GM23338 (cell line): ENCODE data around the gene PITPNC1. TPM values are rescaled to one million over a fixed set of nuclear protein-coding genes. Genes with fewer than 3 reads are reported as not detected.

Experiments
- ATAC-seq: fragments of 200-7000 bp; cut with Tn5 transposase; 3 replicates; pipeline ENCODE4 v1.9.1; 2020
- DNase-seq: peaks from one replicate; pipeline ENCODE4 v3.0.0-alpha.2; 2015; ENCODE audit warnings: low spot score
- H2AFZ ChIP-seq: fragments of 200-600 bp; sonication (generic); 2 replicates; pipeline ENCODE4 v1.8.0; 2016; ENCODE audit warnings: antibody characterized with exemption, mild to moderate bottlenecking, moderate library complexity
- H3F3A ChIP-seq: fragments of 200-600 bp; sonication (generic); replicated peaks from 2 replicates; pipeline ENCODE4 v1.8.0; 2017; ENCODE audit warnings: antibody characterized with exemption, mixed run types, low read depth
- H3K27ac ChIP-seq: fragments of 200-600 bp; sonication (generic); 2 replicates; pipeline ENCODE4 v1.6.1; 2016; ENCODE audit warnings: low read depth
- H3K27me3 ChIP-seq: fragments of 200-600 bp; sonication (generic); 2 replicates; pipeline ENCODE4 v1.8.0; 2016; ENCODE audit warnings: mild to moderate bottlenecking, mixed run types, moderate library complexity; ENCODE audit not compliant: insufficient read depth
- H3K36me3 ChIP-seq: fragments of 200-600 bp; sonication (generic); 2 replicates; pipeline ENCODE4 v1.8.0; 2016; ENCODE audit warnings: mild to moderate bottlenecking; ENCODE audit not compliant: insufficient read depth
- H3K4me1 ChIP-seq: fragments of 200-600 bp; sonication (generic); 2 replicates; pipeline ENCODE4 v1.8.0; 2016; ENCODE audit warnings: mild to moderate bottlenecking, moderate library complexity; ENCODE audit not compliant: insufficient read depth
- H3K4me2 ChIP-seq: fragments of 200-600 bp; sonication (generic); 2 replicates; pipeline ENCODE4 v1.7.1; 2017; ENCODE audit warnings: mixed run types
- H3K4me3 ChIP-seq: fragments of 200-600 bp; sonication (generic); 2 replicates; pipeline ENCODE4 v1.6.1; 2016; ENCODE audit warnings: mixed run types
- H3K79me2 ChIP-seq: fragments of 200-600 bp; sonication (generic); replicated peaks from 2 replicates; pipeline ENCODE4 v1.8.0; 2017; ENCODE audit warnings: mild to moderate bottlenecking; ENCODE audit not compliant: insufficient read depth
- H3K9me2 ChIP-seq: fragments of 200-600 bp; sonication (generic); 2 replicates; pipeline ENCODE4 v1.8.0; 2017; ENCODE audit not compliant: insufficient read depth
- H4K20me1 ChIP-seq: fragments of 200-600 bp; sonication (generic); replicated peaks from 2 replicates; pipeline ENCODE4 v1.8.0; 2017; ENCODE audit warnings: mild to moderate bottlenecking; ENCODE audit not compliant: insufficient read depth
- H3K27ac Mint-ChIP-seq: 2 replicates; pipeline ENCODE4 v1.8.0; 2020; ENCODE audit warnings: inconsistent platforms, mild to moderate bottlenecking, moderate library complexity, mixed read lengths
- H3K27me3 Mint-ChIP-seq: 3 replicates; pipeline ENCODE4 v1.8.0; 2022; ENCODE audit warnings: low read depth, mild to moderate bottlenecking, moderate library complexity, mixed read lengths, inconsistent platforms; ENCODE audit not compliant: insufficient read depth, poor library complexity
- H3K36me3 Mint-ChIP-seq: 3 replicates; pipeline ENCODE4 v1.8.0; 2021; ENCODE audit warnings: low read depth, mild to moderate bottlenecking, inconsistent platforms, moderate library complexity, mixed read lengths
- H3K4me1 Mint-ChIP-seq: 3 replicates; pipeline ENCODE4 v1.8.0; 2020; ENCODE audit warnings: mild to moderate bottlenecking, inconsistent platforms, mixed read lengths
- H3K4me3 Mint-ChIP-seq: 3 replicates; pipeline ENCODE4 v1.8.0; 2021; ENCODE audit warnings: moderate library complexity, mild to moderate bottlenecking, inconsistent platforms, mixed read lengths
- H3K9me3 Mint-ChIP-seq: 3 replicates; pipeline ENCODE4 v1.8.0; 2020; ENCODE audit warnings: moderate library complexity, mild to moderate bottlenecking, inconsistent platforms, mixed read lengths
- CREB1 ChIP-seq: fragments of 250-450 bp; sonication (Bioruptor Pico); IDR thresholded peaks from 2 replicates; pipeline ENCODE4 v1.5.0; 2020; ENCODE audit warnings: low read depth, mild to moderate bottlenecking, moderate library complexity
- EZH2 ChIP-seq: fragments of 200-600 bp; sonication (generic); IDR thresholded peaks from one replicate; pipeline ENCODE4 v1.8.0; 2017; ENCODE audit warnings: antibody characterized with exemption, mild to moderate bottlenecking, low read depth; ENCODE audit not compliant: unreplicated experiment
- EZH2phosphoT487 ChIP-seq: fragments of 200-600 bp; sonication (generic); IDR thresholded peaks from one replicate; pipeline ENCODE4 v1.8.1; 2018; ENCODE audit warnings: antibody characterized with exemption; ENCODE audit not compliant: unreplicated experiment
- JUNB ChIP-seq: IDR thresholded peaks from one replicate; pipeline ENCODE4 v1.6.1; 2016; ENCODE audit warnings: antibody characterized with exemption; ENCODE audit not compliant: unreplicated experiment
- NANOG ChIP-seq: IDR thresholded peaks from 2 replicates; pipeline ENCODE4 v1.6.1; 2016; ENCODE audit warnings: antibody characterized with exemption, borderline replicate concordance
- POLR2AphosphoS5 ChIP-seq: IDR thresholded peaks from 2 replicates; pipeline ENCODE4 v1.6.1; 2016; ENCODE audit warnings: antibody characterized with exemption, low read depth
- STAT1 ChIP-seq: IDR thresholded peaks from one replicate; pipeline ENCODE4 v1.6.1; 2016; ENCODE audit warnings: antibody characterized with exemption; ENCODE audit not compliant: unreplicated experiment
- ZNF114 ChIP-seq: fragments of 250-450 bp; sonication (Bioruptor Pico); IDR thresholded peaks from 2 replicates; pipeline ENCODE4 v1.5.0; 2020; ENCODE audit warnings: mild to moderate bottlenecking, moderate library complexity
- ZNF331 ChIP-seq: fragments of 250-450 bp; sonication (Bioruptor Pico); IDR thresholded peaks from 2 replicates; pipeline ENCODE4 v1.5.0; 2020; ENCODE audit warnings: low read depth, mild to moderate bottlenecking, moderate library complexity
- polyA plus RNA-seq: library from polyadenylated mRNA; unstranded; fragments of >200 nt; fragmentation: Nextera tagmentation; extraction: Ambion mirVana; gene quantifications from 2 replicates; pipeline ENCODE4 v1.2.1, GENCODE V29; 2016
- total RNA-seq: library from RNA; depleted of rRNA; stranded (reverse); fragments of >200 nt; shearing (Covaris generic); gene quantifications from 2 replicates; pipeline ENCODE4 v1.2.3, GENCODE V29; 2014
- TF ChIP-seq, protein P1 (sequence below): IDR thresholded peaks from 2 replicates; pipeline ENCODE4 v1.6.1; 2016; ENCODE audit warnings: antibody characterized with exemption
- TF ChIP-seq, protein P2 (sequence below): IDR thresholded peaks from one replicate; pipeline ENCODE4 v1.6.1; 2018; ENCODE audit warnings: antibody characterized with exemption; ENCODE audit not compliant: unreplicated experiment
- TF ChIP-seq, protein P3 (sequence below), 2 experiments: fragments of 200-600 bp in 1 of 2; sonication (generic) in 1 of 2; conservative IDR thresholded peaks; 2 replicates each; pipeline versions ENCODE4 v1.5.1 to v1.6.1; 2016 to 2017; ENCODE audit warnings: antibody characterized with exemption in 2 of 2, low read depth in 2 of 2, mild to moderate bottlenecking in 2 of 2, moderate library complexity in 1 of 2

The PITPNC1 gene
- total and polyA plus RNA-seq, 2 experiments from 2014 or later = 23.0 to 32.6 TPM

DNA sequence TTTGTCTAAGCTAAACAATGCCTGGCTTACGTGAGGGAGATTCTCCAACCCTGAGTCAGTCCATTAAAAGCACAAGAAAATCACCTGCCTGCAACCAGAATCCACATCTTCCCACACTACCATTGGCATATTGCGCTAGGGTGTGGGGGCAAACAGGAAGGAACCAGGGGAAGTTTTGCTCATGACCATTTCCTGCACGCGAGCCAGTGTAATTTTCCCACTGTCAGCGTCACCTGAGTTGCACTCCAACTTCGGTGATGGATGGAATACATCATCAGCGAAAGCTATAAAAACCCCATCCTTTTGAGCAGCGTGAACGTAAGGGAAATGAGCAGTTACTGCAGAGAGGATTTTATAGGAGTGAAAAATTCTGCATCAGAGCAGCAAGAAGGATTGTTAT, 172.7 kb downstream of the PITPNC1 start:
- Mint-ChIP-seq H3K36me3 (peaks cover 3% of the 10 kb centered on the region; the same call in 1 of the 3 replicates), H3K4me1 (peaks cover 23% of the 10 kb centered on the region), H3K4me3 (no peak overlapping the region), H3K27me3 (peaks cover 4% of the 10 kb centered on the region), H3K27ac (no peak overlapping the region), H3K9me3 (no peaks in the 10 kb centered on the region)
- 0 out of 2 replicates have a peak overlapping the region, but pooled peaks have one; percentile 23 for H3K4me2 ChIP-seq
- H3K27ac ChIP-seq = peak overlapping the region; percentile 84; the same call in 1 of the 2 replicates
- TF ChIP-seq, protein P1, sequence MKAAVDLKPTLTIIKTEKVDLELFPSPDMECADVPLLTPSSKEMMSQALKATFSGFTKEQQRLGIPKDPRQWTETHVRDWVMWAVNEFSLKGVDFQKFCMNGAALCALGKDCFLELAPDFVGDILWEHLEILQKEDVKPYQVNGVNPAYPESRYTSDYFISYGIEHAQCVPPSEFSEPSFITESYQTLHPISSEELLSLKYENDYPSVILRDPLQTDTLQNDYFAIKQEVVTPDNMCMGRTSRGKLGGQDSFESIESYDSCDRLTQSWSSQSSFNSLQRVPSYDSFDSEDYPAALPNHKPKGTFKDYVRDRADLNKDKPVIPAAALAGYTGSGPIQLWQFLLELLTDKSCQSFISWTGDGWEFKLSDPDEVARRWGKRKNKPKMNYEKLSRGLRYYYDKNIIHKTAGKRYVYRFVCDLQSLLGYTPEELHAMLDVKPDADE = no peak
- H2AFZ ChIP-seq = no peak overlapping the region
- peaks cover 16% of the 10 kb centered on the region for H3K4me1 ChIP-seq
- H3K4me3 ChIP-seq = no peak overlapping the region
- H3K9me2 ChIP-seq = no peaks in the 10 kb centered on the region
- H3K79me2 ChIP-seq = peaks cover 4% of the 10 kb centered on the region; the same call in 1 of the 2 replicates
- peaks cover 4% of the 10 kb centered on the region; the same call in 1 of the 2 replicates for H3K36me3 ChIP-seq
- ATAC-seq (no peak), DNase-seq (no peak)
- H4K20me1 ChIP-seq = 0 out of 2 replicates have a peak, but pooled peaks cover 5% of the 10 kb centered on the region
- 0 out of 2 replicates have a peak, but pooled peaks cover 3% of the 10 kb centered on the region for H3F3A ChIP-seq
- no peaks in the 10 kb centered on the region for H3K27me3 ChIP-seq

DNA sequence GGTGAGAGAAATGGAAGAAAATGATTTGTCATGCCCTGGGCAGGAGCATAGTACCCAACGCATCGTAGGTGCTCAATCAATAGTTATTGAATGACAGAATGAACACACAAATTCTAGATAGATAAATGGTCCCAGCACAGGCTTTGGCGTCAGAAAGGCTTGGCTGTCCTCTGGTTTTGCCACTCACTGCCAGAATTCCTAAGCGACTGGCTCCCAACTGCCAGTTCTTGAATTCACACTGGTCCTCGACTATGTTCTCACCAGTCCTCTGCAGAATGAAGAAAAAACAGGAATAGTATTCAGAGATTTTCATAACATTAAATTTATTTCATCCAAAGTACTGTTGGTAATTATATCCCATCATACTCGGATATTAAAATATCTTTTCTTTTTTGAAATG, 177.6 kb downstream of the PITPNC1 start:
- DNase-seq = no peak
- H3K9me3 Mint-ChIP-seq = no peaks in the 10 kb centered on the region
- H3K27me3 Mint-ChIP-seq = no peaks in the 10 kb centered on the region
- TF ChIP-seq, protein P2, sequence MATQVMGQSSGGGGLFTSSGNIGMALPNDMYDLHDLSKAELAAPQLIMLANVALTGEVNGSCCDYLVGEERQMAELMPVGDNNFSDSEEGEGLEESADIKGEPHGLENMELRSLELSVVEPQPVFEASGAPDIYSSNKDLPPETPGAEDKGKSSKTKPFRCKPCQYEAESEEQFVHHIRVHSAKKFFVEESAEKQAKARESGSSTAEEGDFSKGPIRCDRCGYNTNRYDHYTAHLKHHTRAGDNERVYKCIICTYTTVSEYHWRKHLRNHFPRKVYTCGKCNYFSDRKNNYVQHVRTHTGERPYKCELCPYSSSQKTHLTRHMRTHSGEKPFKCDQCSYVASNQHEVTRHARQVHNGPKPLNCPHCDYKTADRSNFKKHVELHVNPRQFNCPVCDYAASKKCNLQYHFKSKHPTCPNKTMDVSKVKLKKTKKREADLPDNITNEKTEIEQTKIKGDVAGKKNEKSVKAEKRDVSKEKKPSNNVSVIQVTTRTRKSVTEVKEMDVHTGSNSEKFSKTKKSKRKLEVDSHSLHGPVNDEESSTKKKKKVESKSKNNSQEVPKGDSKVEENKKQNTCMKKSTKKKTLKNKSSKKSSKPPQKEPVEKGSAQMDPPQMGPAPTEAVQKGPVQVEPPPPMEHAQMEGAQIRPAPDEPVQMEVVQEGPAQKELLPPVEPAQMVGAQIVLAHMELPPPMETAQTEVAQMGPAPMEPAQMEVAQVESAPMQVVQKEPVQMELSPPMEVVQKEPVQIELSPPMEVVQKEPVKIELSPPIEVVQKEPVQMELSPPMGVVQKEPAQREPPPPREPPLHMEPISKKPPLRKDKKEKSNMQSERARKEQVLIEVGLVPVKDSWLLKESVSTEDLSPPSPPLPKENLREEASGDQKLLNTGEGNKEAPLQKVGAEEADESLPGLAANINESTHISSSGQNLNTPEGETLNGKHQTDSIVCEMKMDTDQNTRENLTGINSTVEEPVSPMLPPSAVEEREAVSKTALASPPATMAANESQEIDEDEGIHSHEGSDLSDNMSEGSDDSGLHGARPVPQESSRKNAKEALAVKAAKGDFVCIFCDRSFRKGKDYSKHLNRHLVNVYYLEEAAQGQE = no peak
- TF ChIP-seq ZNF114 (no peak), EZH2phosphoT487 (no peak), STAT1 (no peak), CREB1 (no peak), JUNB (no peak), EZH2 (no peak), NANOG (no peak), POLR2AphosphoS5 (no peak), ZNF331 (CRISPR knock-in tag) (no peak)
- TF ChIP-seq, protein P3, sequence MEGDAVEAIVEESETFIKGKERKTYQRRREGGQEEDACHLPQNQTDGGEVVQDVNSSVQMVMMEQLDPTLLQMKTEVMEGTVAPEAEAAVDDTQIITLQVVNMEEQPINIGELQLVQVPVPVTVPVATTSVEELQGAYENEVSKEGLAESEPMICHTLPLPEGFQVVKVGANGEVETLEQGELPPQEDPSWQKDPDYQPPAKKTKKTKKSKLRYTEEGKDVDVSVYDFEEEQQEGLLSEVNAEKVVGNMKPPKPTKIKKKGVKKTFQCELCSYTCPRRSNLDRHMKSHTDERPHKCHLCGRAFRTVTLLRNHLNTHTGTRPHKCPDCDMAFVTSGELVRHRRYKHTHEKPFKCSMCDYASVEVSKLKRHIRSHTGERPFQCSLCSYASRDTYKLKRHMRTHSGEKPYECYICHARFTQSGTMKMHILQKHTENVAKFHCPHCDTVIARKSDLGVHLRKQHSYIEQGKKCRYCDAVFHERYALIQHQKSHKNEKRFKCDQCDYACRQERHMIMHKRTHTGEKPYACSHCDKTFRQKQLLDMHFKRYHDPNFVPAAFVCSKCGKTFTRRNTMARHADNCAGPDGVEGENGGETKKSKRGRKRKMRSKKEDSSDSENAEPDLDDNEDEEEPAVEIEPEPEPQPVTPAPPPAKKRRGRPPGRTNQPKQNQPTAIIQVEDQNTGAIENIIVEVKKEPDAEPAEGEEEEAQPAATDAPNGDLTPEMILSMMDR (conservative IDR thresholded peaks at IDR 0.05; ENCODE audit: low read depth in 2 of 2) = no peak
- TF ChIP-seq, protein P1 = no peak

More for the DNA sequence above, 177.6 kb downstream of the PITPNC1 start:
- Mint-ChIP-seq H3K27ac (no peak overlapping the region), H3K4me3 (no peak overlapping the region), H3K36me3 (peaks cover 16% of the 10 kb centered on the region), H3K4me1 (peaks cover 11% of the 10 kb centered on the region)
- no peak overlapping the region for H3K4me3 ChIP-seq
- H3K27ac ChIP-seq = no peak overlapping the region
- H4K20me1 ChIP-seq = no peaks in the 10 kb centered on the region
- H3K27me3 ChIP-seq = no peaks in the 10 kb centered on the region
- no peak overlapping the region for H2AFZ ChIP-seq
- ATAC-seq = no peak
- no peaks in the 10 kb centered on the region; the same call in 1 of the 2 replicates for H3K79me2 ChIP-seq
- peaks cover 12% of the 10 kb centered on the region; the same call in 1 of the 2 replicates for H3K4me1 ChIP-seq
- no peaks in the 10 kb centered on the region for H3F3A ChIP-seq
- H3K9me2 ChIP-seq = no peaks in the 10 kb centered on the region
- H3K36me3 ChIP-seq = peaks cover 4% of the 10 kb centered on the region; the same call in 1 of the 2 replicates
- H3K4me2 ChIP-seq = no peak overlapping the region
